Adrenal gland (tissue), 5 donors: ENCODE results near the gene CHKA.

ENCODE experiments used
- CTCF ChIP-seq, 6 experiments: fragments of 450-650 bp in 4 of 6; fragments of 200-600 bp in 2 of 6; sonication (generic) in 1 of 6; IDR thresholded peaks; 1 replicate in 5 of 6; 2 replicates in 1 of 6; pipeline versions ENCODE4 v1.5.1 to v1.8.0; 2016 to 2021; ENCODE audit warnings: antibody characterized with exemption in 6 of 6, mild to moderate bottlenecking in 2 of 6, moderate library complexity in 1 of 6
- POLR2A ChIP-seq, 2 donors: fragments of 450-650 bp; IDR thresholded peaks; one replicate each; pipeline ENCODE4 v1.6.1; 2017; ENCODE audit warnings: antibody characterized with exemption in 2 of 2, mild to moderate bottlenecking in 2 of 2, moderate library complexity in 1 of 2
- donor health status: DM: no; HTN: no; CAD: no.

- TF ChIP-seq CTCF (IDR thresholded peaks at IDR 0.05), result no peak
- TF ChIP-seq POLR2A (IDR thresholded peaks at IDR 0.05), result no peak
These were observed 89.2 kb downstream of the CHKA start for GRCh38 chr11:68032003-68032402.
